Vein endothelial cell (primary cell): Measurements from ENCODE around the gene ZNF117. TPM values are rescaled to one million over a fixed set of nuclear protein-coding genes. Genes with fewer than 3 reads are reported as not detected.

Experiments used
- small RNA-seq: library from RNA; depleted of rRNA; stranded (forward); fragments of <200 nt; gene quantifications from one replicate; pipeline ENCODE3, GENCODE V24; 2012
- total RNA-seq: library from RNA; depleted of rRNA; stranded (reverse); fragments of >200 nt; gene quantifications from 2 replicates; pipeline ENCODE4 v1.2.3, GENCODE V29; 2012

ZNF117 gene
- total RNA-seq = 18.5 and 32.7 TPM in 2 replicates

DNA sequence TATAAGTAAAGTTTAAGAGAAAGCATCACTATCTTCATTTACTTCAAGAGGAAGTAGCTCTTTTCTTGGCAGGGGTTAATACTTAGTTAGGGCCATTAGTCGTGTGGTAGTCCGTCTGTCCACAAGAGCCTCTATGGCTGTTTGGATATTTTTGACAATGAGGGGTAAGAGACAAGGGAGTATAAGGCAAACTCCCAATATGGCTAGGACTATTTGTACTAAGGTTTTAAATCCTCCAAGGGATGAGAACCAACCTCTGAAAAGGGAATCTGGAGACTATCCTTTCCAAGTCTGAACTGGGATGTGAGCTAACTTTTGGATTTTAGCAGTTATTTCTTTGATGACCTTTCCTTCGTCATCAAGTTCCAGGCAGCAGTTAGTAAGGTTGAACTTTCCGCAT, at the start of gene ZNF117:
Gene ZNF117 (minus strand): TSS at position 101 of the 400 bp plus-strand sequence.

DNA sequence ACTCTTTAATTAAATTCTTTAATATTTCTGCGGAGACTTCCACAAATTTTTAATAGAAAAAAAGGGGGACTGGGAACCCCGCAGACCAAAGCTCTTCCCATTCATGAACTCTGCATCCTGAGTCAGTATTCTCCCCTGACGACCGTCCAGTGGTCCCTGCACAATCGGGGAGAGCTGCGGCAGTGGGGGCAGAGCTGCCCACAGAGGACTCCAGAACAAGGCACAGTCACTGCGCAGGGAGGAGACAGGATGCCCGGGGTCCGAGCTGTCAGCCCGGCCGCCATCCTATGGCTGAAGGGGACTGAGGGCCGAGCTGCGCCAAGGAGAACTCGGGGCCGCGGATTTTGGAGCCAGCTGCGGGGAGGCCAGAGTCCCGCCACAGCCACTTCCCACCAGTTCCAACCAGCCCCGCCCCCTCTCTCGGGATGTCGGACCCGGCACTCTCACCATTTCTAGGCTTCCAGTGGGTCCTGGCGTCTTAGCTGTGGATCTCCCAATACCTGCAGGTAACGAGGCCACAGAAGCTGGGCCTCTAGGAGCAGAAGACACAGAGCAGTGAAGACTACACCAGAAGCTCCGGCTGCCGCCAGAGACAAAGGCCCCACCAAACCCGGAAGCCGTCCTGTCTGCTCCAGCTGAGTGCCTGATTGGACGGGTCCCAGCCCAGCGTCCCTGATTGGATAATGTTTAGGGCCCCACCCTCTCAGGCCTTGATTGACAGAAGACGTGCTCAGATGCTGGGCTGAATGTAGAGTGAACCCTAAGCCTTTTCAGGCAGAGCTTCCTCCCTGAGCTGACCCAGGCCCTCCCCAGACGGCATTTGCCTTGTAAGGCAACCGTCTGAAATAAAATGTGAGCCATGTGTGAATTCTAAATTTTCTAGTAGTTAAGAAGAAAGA, 15.5 kb upstream of the ZNF117 start, which contains the start of gene ERV3-1:
Gene ERV3-1 (minus strand): TSS at position 594 of the 899 bp plus-strand sequence. CDS start 13,661 bp downstream, outside the sequence.

Small RNA genes lying within 50 kb of the gene (small RNA-seq; reads per million reads assigned to genes)
- gene RNU6-1229P = not detected

Other genes with a start within 250 kb of the ZNF117 start
- 6.0 and 6.2 TPM in 2 replicates for gene ZNF138, start 196.6 kb downstream of the ZNF117 start, total RNA-seq
- gene ZNF273, start 87.8 kb downstream of the ZNF117 start, total RNA-seq = 3.6 and 5.6 TPM in 2 replicates
- 57.8 and 96.0 TPM in 2 replicates for gene ERV3-1, start 15.7 kb upstream of the ZNF117 start, total RNA-seq